Endodermal cell (in vitro differentiated cells): ENCODE results near the gene PCSK6. TPM values are rescaled to one million over a fixed set of nuclear protein-coding genes. Genes with fewer than 3 reads are reported as not detected.

Experiments
- DNase-seq: peaks from one replicate; pipeline ENCODE4 v3.0.0-alpha.2; 2017
- H3K27ac ChIP-seq: 2 replicates; pipeline ENCODE4 v1.5.1; 2013; ENCODE audit warnings: mild to moderate bottlenecking, low read depth, low read length, moderate library complexity
- H3K27me3 ChIP-seq: 2 replicates; pipeline ENCODE4 v1.6.1; 2013; ENCODE audit warnings: mild to moderate bottlenecking, low read length, moderate library complexity; ENCODE audit not compliant: insufficient read depth, control insufficient read depth, poor library complexity, severe bottlenecking
- H3K36me3 ChIP-seq: 2 replicates; pipeline ENCODE4 v1.7.0; 2013; ENCODE audit warnings: mild to moderate bottlenecking, low read length, moderate library complexity; ENCODE audit not compliant: control insufficient read depth, insufficient read depth
- H3K4me1 ChIP-seq: one replicate; pipeline ENCODE4 v1.7.0; 2013; ENCODE audit warnings: low read length; ENCODE audit not compliant: control insufficient read depth, insufficient read depth
- H3K4me3 ChIP-seq: 2 replicates; pipeline ENCODE4 v1.5.1; 2013; ENCODE audit warnings: mild to moderate bottlenecking, low read length, moderate library complexity
- H3K9ac ChIP-seq: 2 replicates; pipeline ENCODE4 v1.6.1; 2013; ENCODE audit warnings: mild to moderate bottlenecking, low read length, moderate library complexity; ENCODE audit not compliant: poor library complexity, severe bottlenecking; ENCODE audit errors: extremely low read depth
- H3K9me3 ChIP-seq: 2 replicates; pipeline ENCODE4 v1.6.1; 2013; ENCODE audit warnings: mild to moderate bottlenecking, low read length, moderate library complexity; ENCODE audit not compliant: control insufficient read depth
- H3K27ac Mint-ChIP-seq: 2 replicates; pipeline ENCODE4 v1.8.0; 2020; ENCODE audit warnings: mixed read lengths
- H3K27me3 Mint-ChIP-seq: 2 replicates; pipeline ENCODE4 v1.8.0; 2021; ENCODE audit warnings: mild to moderate bottlenecking, mixed read lengths; ENCODE audit not compliant: insufficient read depth
- H3K36me3 Mint-ChIP-seq: 2 replicates; pipeline ENCODE4 v1.8.0; 2020; ENCODE audit warnings: low read depth, mixed read lengths
- H3K4me1 Mint-ChIP-seq: 2 replicates; pipeline ENCODE4 v1.8.0; 2020; ENCODE audit warnings: mixed read lengths
- H3K4me3 Mint-ChIP-seq: 2 replicates; pipeline ENCODE4 v1.8.0; 2020; ENCODE audit warnings: mild to moderate bottlenecking, moderate library complexity, mixed read lengths
- H3K9me3 Mint-ChIP-seq: 2 replicates; pipeline ENCODE4 v1.8.0; 2020; ENCODE audit warnings: mild to moderate bottlenecking, mixed read lengths
- WGBS, 2 experiments: methylation state at CpG; one replicate each; pipeline versions ENCODE4 v1.1.5 to v1.1.7; 2013; ENCODE audit warnings: missing lambda C conversion rate in 2 of 2, mixed read lengths in 1 of 2; ENCODE audit not compliant: insufficient coverage in 1 of 2, insufficient read length in 1 of 2; 5-methylcytosine and 5-hydroxymethylcytosine counted together
- total RNA-seq, 2 donors: library from RNA; stranded (reverse); fragmentation: NEBNext Ultra II Directional in 1 of 2; extraction: Animal tissue kit (Norgen Biotek cat#: 25700) in 1 of 2; gene quantifications; 2 replicates in 1 of 2; 3 replicates in 1 of 2; pipeline ENCODE4 v1.2.1, GENCODE V29; 2021
- TF ChIP-seq, protein P1 (sequence below): fragments of 200-600 bp; sonication (generic); conservative IDR thresholded peaks from 2 replicates; pipeline ENCODE4 v1.5.0; 2021; ENCODE audit warnings: antibody characterized with exemption, mild to moderate bottlenecking

The PCSK6 gene
- total RNA-seq, 2 donors from 2014 or later = 6.6 to 9.8 TPM

GRCh38 chr15:101517504-101517903 lies 28.0 kb upstream of the PCSK6 start:
- no peak overlapping the region for H3K9ac ChIP-seq
- H3K36me3 Mint-ChIP-seq = no peaks in the 10 kb centered on the region
- no peaks in the 10 kb centered on the region for H3K27me3 ChIP-seq
- no peak overlapping the region for H3K27ac ChIP-seq
- no peak for DNase-seq
- H3K9me3 ChIP-seq = peaks cover 24% of the 10 kb centered on the region
- TF ChIP-seq, protein P1, sequence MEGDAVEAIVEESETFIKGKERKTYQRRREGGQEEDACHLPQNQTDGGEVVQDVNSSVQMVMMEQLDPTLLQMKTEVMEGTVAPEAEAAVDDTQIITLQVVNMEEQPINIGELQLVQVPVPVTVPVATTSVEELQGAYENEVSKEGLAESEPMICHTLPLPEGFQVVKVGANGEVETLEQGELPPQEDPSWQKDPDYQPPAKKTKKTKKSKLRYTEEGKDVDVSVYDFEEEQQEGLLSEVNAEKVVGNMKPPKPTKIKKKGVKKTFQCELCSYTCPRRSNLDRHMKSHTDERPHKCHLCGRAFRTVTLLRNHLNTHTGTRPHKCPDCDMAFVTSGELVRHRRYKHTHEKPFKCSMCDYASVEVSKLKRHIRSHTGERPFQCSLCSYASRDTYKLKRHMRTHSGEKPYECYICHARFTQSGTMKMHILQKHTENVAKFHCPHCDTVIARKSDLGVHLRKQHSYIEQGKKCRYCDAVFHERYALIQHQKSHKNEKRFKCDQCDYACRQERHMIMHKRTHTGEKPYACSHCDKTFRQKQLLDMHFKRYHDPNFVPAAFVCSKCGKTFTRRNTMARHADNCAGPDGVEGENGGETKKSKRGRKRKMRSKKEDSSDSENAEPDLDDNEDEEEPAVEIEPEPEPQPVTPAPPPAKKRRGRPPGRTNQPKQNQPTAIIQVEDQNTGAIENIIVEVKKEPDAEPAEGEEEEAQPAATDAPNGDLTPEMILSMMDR = no peak
- H3K4me1 Mint-ChIP-seq = no peaks in the 10 kb centered on the region
- peaks cover 2% of the 10 kb centered on the region for H3K27me3 Mint-ChIP-seq
- H3K36me3 ChIP-seq = no peaks in the 10 kb centered on the region
- H3K27ac Mint-ChIP-seq = no peak overlapping the region
- no peaks in the 10 kb centered on the region for H3K4me1 ChIP-seq
- no peak overlapping the region for H3K4me3 Mint-ChIP-seq
- H3K4me3 ChIP-seq = no peak overlapping the region
- peaks cover 23% of the 10 kb centered on the region for H3K9me3 Mint-ChIP-seq

DNA sequence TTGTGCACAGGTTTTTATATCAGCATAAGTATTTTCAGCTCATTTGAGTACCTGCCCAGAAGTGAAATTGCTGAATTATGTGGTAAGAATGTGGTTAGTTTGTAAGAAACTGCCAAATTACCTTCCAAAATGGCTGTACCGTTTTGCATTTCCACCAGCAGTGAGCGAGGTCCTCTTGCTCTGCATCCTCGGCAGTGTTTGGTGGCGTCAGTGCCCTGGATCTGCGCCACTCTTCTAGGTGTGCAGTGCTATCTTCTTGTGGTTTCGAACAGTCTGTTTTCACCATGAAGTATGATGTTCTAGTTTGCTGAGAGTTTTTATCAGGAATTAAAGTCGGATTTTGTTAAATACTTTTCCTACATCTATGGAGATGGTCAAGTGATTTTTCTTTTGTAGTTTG lies 24.8 kb upstream of the PCSK6 start:
- WGBS, 2 experiments = 93 to 94% methylated on average over 6 to 7 of the region's 7 CpGs
- Histone ChIP-seq H3K9ac (no peak overlapping the region), H3K4me3 (no peak overlapping the region), H3K27ac (no peak overlapping the region), H3K36me3 (no peaks in the 10 kb centered on the region), H3K27me3 (no peaks in the 10 kb centered on the region), H3K9me3 (peaks cover 24% of the 10 kb centered on the region), H3K4me1 (no peaks in the 10 kb centered on the region)
- H3K9me3 Mint-ChIP-seq = peaks cover 23% of the 10 kb centered on the region
- DNase-seq = no peak
- TF ChIP-seq, protein P1 = no peak
- H3K27ac Mint-ChIP-seq = no peak overlapping the region
- H3K27me3 Mint-ChIP-seq = peaks cover 2% of the 10 kb centered on the region
- H3K4me3 Mint-ChIP-seq = no peak overlapping the region
- H3K4me1 Mint-ChIP-seq = no peaks in the 10 kb centered on the region
- no peaks in the 10 kb centered on the region for H3K36me3 Mint-ChIP-seq

- TF ChIP-seq, protein P1 = no peak
- Histone ChIP-seq H3K4me3 (no peak overlapping the region), H3K27me3 (no peaks in the 10 kb centered on the region), H3K36me3 (no peaks in the 10 kb centered on the region), H3K9ac (no peak overlapping the region), H3K4me1 (peaks cover 2% of the 10 kb centered on the region), H3K9me3 (peaks cover 8% of the 10 kb centered on the region), H3K27ac (no peak overlapping the region)
- no peaks in the 10 kb centered on the region for H3K27me3 Mint-ChIP-seq
- no peak for DNase-seq
- H3K4me3 Mint-ChIP-seq = no peak overlapping the region
- peaks cover 9% of the 10 kb centered on the region for H3K4me1 Mint-ChIP-seq
- no peaks in the 10 kb centered on the region for H3K36me3 Mint-ChIP-seq
- H3K27ac Mint-ChIP-seq = no peak overlapping the region
- H3K9me3 Mint-ChIP-seq = peaks cover 8% of the 10 kb centered on the region
Observed at GRCh38 chr15:101511717-101512116, 22.2 kb upstream of the PCSK6 start.
